Epithelial cell of esophagus (primary cell): ENCODE measurements around the gene HDDC3.
"Not testable (repeated sequence)": the region's sequence is repeated elsewhere in the genome, so short reads cannot be mapped to it uniquely, and the experiment has no call there.

ENCODE experiments used
- DNase-seq: peaks from one replicate; pipeline ENCODE4 v3.0.0; 2010; ENCODE audit warnings: low read depth
- H3K4me3 ChIP-seq: 2 replicates; pipeline ENCODE4 v1.5.1; 2011; ENCODE audit warnings: mild to moderate bottlenecking, low read length, control low read depth
- TF ChIP-seq, protein P1 (sequence below): IDR thresholded peaks from 2 replicates; pipeline ENCODE4 v1.5.1; 2011; ENCODE audit warnings: low read depth, mild to moderate bottlenecking, low read length, control low read depth, inconsistent platforms; ENCODE audit not compliant: insufficient read depth; ENCODE audit errors: missing control alignments

HDDC3 gene

DNA sequence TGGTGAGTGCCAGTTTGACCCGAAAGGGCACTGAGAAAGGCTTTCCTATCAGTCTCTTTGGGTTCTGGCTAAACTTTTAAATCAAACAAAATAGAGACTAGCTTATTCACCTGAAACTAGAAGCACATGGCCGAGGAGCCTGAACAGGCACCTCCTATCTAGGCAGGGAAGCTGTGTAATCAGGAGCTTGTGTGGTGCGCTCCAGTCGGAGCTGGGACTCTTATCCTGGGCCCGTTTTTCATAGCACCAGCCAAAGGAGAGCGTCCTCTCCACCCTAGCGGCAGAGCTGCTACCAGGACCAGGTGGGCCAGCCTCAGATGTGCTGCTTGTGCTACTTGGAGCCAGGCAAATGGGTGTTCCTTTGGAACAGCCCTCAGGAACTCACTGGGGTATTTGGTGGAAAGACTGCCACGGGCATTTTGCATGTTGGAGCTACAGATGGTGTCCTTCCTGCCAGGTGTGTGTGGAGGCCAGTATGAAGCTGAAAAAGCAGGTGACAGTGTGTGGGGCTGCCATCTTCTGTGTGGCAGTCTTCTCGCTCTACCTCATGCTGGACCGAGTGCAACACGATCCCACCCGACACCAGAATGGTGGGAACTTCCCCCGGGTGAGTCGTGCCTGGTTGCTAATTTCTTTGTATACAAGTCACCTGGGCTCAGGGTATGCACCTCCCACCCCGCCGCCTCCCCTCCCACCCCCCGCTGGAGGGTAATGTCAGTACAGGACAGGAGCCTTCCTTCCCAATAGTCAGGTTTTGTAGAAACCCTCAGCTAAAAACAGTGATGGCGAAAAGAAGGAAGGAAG lies 28.4 kb downstream of the HDDC3 start:
- TF ChIP-seq, protein P1, sequence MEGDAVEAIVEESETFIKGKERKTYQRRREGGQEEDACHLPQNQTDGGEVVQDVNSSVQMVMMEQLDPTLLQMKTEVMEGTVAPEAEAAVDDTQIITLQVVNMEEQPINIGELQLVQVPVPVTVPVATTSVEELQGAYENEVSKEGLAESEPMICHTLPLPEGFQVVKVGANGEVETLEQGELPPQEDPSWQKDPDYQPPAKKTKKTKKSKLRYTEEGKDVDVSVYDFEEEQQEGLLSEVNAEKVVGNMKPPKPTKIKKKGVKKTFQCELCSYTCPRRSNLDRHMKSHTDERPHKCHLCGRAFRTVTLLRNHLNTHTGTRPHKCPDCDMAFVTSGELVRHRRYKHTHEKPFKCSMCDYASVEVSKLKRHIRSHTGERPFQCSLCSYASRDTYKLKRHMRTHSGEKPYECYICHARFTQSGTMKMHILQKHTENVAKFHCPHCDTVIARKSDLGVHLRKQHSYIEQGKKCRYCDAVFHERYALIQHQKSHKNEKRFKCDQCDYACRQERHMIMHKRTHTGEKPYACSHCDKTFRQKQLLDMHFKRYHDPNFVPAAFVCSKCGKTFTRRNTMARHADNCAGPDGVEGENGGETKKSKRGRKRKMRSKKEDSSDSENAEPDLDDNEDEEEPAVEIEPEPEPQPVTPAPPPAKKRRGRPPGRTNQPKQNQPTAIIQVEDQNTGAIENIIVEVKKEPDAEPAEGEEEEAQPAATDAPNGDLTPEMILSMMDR = peak; percentile 33
- DNase-seq = peak; percentile 48
- H3K4me3 ChIP-seq = peak overlapping the region; percentile 79

DNA sequence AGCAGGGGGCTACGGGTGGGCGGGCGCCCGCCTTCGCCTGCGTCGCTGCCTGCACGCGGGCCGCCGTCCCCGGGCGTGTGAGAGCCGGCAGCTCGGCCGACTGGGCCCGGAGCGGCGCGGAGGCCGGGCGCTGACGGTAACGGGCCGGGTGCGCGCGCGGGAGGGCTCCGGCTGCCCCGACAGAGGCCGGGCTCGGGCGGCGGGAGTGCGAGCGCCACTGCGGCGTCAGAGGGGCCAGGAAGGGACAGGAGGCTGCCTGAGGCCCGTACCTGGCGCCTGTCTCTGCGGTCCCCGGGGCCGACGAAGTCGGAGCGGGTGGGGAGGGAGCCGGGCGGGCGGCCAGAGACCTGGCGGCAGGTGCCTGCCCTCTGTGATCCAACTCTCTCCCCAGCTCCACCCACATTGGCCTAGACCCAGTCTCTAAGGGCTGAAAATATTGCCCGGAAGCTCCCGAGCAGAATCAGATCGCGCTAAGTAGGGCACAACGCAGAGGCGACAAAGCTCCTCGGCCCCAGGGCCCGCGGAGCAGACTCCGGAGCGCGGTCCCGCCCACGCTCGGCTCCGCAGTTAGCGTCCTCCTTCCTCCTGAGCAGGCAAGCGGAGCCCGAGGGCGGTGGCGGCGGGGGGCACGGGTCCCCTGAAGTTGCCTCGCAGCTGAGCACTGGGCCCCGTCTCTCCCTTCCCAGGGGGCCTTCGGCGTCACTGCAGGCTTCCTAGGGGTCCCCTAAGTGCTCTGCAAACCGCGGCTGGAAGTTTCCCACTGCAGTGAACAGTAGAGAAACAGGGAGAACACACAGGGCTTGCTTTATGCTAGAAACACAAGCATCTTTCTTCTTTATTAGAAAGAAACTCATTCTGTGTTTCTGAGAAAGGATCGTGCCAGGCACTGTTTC lies 29.3 kb downstream of the HDDC3 start, which contains the start of gene MAN2A2:
Gene MAN2A2, plus strand, starts transcription at position 463 of the 893 bp plus-strand sequence. CDS start 906 bp downstream, outside the sequence.
- peak; percentile 53 for DNase-seq
- TF ChIP-seq, protein P1 = no peak
- peak within 1 kb of the TSS; percentile 79 for H3K4me3 ChIP-seq

DNA sequence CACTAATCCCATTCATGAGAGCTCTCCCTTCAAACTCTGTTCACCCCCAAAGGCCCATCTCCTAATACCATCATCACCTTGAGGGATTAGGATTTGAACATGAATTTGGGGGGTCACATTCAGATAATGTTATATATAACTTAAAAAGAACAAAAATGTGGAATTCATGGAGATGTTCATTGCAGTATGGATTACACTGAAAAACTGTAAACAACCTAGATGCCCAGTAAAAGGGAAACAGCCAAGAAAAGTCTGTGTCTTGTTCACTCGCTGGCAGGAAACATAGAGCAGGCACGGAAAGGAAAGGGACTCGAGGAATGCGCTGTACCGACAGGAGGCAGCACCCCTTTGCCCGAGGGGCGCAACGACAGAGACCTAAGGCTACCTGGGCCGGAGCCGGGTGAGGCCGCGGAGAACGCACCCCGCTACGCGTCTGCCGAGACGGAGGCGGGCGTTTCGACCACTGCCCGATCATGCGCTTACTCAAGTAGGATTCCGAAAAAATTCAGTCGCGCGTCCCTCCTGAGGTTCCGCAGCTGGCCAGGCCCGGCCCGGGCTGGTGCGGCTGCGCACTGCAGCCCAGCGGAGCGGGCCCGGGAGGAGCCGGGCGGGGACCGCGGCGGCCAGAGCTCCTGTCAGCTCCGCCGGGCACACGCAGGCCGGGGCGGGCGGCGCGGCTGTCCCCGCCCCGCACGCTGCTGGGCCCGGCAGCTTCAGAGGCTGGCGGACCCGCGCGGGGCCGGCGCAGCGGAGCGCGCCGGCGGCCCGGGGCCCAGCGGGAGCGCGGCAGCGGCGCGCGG lies 30.1 kb downstream of the HDDC3 start:
- H3K4me3 ChIP-seq = peak overlapping the region; percentile 68
- TF ChIP-seq, protein P1 = peak; percentile 81
- peak; percentile 86 for DNase-seq

DNA sequence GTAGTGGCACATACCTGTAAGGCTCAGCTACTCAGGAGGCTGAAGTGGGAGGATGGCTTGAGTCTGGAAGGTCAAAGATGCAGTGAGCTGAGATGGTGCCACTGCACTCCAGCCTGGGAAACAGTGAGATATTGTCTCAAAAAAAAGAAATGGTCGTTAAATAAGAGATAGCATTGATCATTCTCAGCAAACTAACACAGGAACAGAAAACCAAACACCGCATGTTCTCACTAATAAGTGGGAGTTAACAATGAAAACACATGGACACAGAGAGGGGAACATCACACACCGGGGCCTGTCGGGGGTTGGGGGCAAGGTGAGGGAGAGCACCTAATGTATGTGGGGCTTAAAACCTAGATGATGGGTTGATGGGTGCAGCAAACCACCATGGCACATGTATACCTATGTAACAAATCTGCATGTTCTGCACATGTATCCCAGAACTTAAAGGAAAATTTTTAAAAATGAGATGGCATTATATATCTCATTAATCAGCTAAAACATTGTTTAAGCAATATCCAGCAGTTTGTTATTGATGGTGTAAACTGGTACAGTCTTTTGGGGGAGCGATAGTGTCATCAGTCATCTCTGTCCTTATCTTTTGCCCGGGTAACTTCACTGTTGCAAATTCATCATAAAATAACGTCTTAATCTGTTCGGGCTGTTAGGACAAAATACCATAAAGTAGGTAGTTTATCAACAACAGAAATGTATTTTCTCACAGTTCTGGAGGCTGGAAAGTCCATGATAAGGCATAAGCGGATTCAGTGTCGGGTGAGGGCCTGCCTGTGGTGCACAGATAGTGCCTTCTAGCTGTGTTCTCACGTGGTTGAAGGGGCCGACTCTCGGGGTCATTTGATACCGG lies 30.9 kb downstream of the HDDC3 start:
- TF ChIP-seq, protein P1 = no peak
- peak overlapping the region; percentile 68 for H3K4me3 ChIP-seq

DNA sequence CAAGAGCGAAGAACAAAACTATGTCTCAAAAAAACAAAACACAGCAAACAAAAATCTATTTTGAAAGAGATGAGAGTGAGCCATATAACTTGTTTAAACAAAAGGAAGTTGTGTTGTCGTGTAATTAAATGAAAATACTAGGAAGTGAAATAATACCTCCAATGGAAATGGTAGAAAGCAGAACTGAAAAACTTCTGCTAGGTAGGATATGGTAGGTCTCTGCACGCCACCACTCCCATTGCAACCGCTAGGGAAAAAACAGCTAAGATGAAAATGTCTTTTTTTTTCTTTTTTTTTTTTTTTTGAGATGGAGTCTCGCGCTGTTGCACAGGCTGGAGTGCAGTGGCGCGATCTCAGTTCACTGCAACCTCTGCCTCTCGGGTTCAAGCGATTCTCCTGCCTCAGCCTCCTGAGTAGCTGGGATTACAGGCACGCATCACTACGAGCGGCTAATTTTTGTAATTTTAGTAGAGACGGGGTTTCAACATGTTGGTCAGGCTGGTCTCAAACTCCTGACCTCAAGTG lies 35.2 kb downstream of the HDDC3 start:
- H3K4me3 ChIP-seq, DNase-seq: not testable (repeated sequence)

More for the DNA sequence above, 30.9 kb downstream of the HDDC3 start:
- DNase-seq = no peak

DNA sequence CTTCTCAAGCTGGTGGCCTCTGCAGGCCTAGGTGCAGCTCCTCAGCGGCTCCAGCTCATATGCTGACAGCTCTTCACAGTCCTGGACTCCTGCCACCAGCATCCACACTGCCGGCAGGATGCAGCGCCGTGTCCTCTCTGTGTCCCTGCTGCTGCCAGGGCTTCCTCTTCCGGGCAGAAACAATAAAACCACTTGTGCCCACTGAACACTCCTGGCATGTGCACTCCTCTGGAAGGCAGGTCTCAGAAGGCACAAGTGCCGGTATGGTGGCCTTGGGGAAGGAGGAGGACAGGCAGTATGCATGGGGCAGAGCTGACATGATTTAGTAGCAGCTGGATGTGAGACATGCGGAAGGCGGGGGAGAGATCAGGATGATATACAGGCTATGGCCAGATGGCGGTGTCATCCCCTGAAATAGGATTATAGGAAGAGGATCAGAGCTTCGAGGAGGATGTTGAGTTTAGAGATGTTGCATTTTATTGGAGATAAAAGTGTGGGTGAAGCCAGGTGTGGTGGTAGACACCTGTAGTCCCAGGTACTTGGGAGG lies 36.7 kb downstream of the HDDC3 start:
- DNase-seq = no peak
- TF ChIP-seq, protein P1 = no peak
- H3K4me3 ChIP-seq = no peak overlapping the region
